Peyer's patch (tissue), 4 donors: ENCODE measurements around the gene NUDC.

Experiments
- CTCF ChIP-seq, 6 experiments: fragments of 450-650 bp in 4 of 6; fragments of 200-600 bp in 2 of 6; sonication (generic) in 1 of 6; IDR thresholded peaks; one replicate each; pipeline ENCODE4 v1.5.1; 2017 to 2019; ENCODE audit warnings: antibody characterized with exemption in 6 of 6, mild to moderate bottlenecking in 3 of 6, moderate library complexity in 1 of 6
- POLR2A ChIP-seq, 2 donors: fragments of 450-650 bp; IDR thresholded peaks; one replicate each; pipeline ENCODE4 v1.5.1; 2017; ENCODE audit warnings: antibody characterized with exemption in 2 of 2, mild to moderate bottlenecking in 2 of 2, moderate library complexity in 2 of 2

GRCh38 chr1:26889551-26890466 lies 31.7 kb upstream of the NUDC start, which contains the start of gene GPN2:
- TF ChIP-seq CTCF (IDR thresholded peaks at IDR 0.05) (no peak), POLR2A (IDR thresholded peaks at IDR 0.05) (peak; percentile 72 to 76)
